HCT116 (cell line): Measurements from ENCODE around the gene MITD1.

Source experiments
- CTCF ChIP-seq, 3 experiments: fragments of 200-600 bp in 1 of 3; sonication (generic) in 1 of 3; IDR thresholded peaks in 2 of 3; conservative IDR thresholded peaks in 1 of 3; 2 replicates each; pipeline ENCODE4 v1.5.1; 2012 to 2017; ENCODE audit warnings: low read depth in 2 of 3, low read length in 2 of 3, antibody characterized with exemption in 1 of 3, borderline replicate concordance in 1 of 3, control low read depth in 1 of 3, mild to moderate bottlenecking in 1 of 3, mixed read lengths in 1 of 3, mixed run types in 1 of 3, moderate library complexity in 1 of 3; ENCODE audit not compliant: insufficient read depth in 1 of 3
- EZH2 ChIP-seq: fragments of 200-600 bp; sonication (generic); IDR thresholded peaks from 2 replicates; pipeline ENCODE4 v1.6.1; 2017; ENCODE audit warnings: antibody characterized with exemption, mixed run types
- POLR2A ChIP-seq: IDR thresholded peaks from 2 replicates; pipeline ENCODE4 v1.7.0; 2011; ENCODE audit warnings: borderline replicate concordance; ENCODE audit not compliant: insufficient read depth, insufficient read length; ENCODE audit errors: extremely low read depth
- REST ChIP-seq: IDR thresholded peaks from 2 replicates; pipeline ENCODE4 v1.6.1; 2012; ENCODE audit warnings: low read depth
- SRF ChIP-seq: IDR thresholded peaks from 2 replicates; pipeline ENCODE4 v1.6.1; 2012; ENCODE audit warnings: low read depth
- YY1 ChIP-seq: IDR thresholded peaks from 2 replicates; pipeline ENCODE4 v1.6.1; 2011; ENCODE audit warnings: low read length, low read depth, moderate library complexity, mild to moderate bottlenecking; ENCODE audit not compliant: insufficient replicate concordance; ENCODE audit errors: extremely low read depth

GRCh38 chr2:99166218-99166617, 14.6 kb downstream of the MITD1 start:
- no peak for TF ChIP-seq YY1
- TF ChIP-seq POLR2A, result no peak
- no peak for TF ChIP-seq CTCF (IDR thresholded peaks at IDR 0.05 in 2 of 3, conservative IDR thresholded peaks at IDR 0.05 in 1 of 3; ENCODE audit: borderline replicate concordance in 1 of 3, insufficient read depth in 1 of 3, low read depth in 2 of 3, low read length in 2 of 3)
- TF ChIP-seq SRF, result no peak
- no peak for TF ChIP-seq EZH2
- TF ChIP-seq REST, result no peak
